Nephron (organoid): ENCODE data around the gene ADARB1.
"Not testable (repeated sequence)": the region's sequence is repeated elsewhere in the genome, so short reads cannot be mapped to it uniquely, and the experiment has no call there.

Experiments
- H3K27ac Mint-ChIP-seq, 3 experiments: 2 replicates each; pipeline ENCODE4 v1.8.0; 2020; ENCODE audit warnings: mixed read lengths in 3 of 3, mild to moderate bottlenecking in 2 of 3, moderate library complexity in 1 of 3
- H3K27me3 Mint-ChIP-seq: 2 replicates; pipeline ENCODE4 v1.8.0; 2021; ENCODE audit warnings: low read depth, mild to moderate bottlenecking, moderate library complexity, mixed read lengths
- H3K36me3 Mint-ChIP-seq: 2 replicates; pipeline ENCODE4 v1.8.0; 2020; ENCODE audit warnings: low read depth, mixed read lengths
- H3K4me1 Mint-ChIP-seq: 2 replicates; pipeline ENCODE4 v1.8.0; 2020; ENCODE audit warnings: mixed read lengths
- H3K4me3 Mint-ChIP-seq, 3 experiments: 2 replicates each; pipeline ENCODE4 v1.8.0; 2020; ENCODE audit warnings: mild to moderate bottlenecking in 3 of 3, mixed read lengths in 3 of 3, moderate library complexity in 2 of 3
- H3K9me3 Mint-ChIP-seq: 2 replicates; pipeline ENCODE4 v1.8.0; 2020; ENCODE audit warnings: mixed read lengths
- CTCF ChIP-seq, 3 experiments: fragments of 200-600 bp; sonication (generic); IDR thresholded peaks; one replicate each; pipeline ENCODE4 v1.5.0; 2021; ENCODE audit warnings: antibody characterized with exemption in 3 of 3; ENCODE audit not compliant: unreplicated experiment in 3 of 3

Gene ADARB1, protein sequence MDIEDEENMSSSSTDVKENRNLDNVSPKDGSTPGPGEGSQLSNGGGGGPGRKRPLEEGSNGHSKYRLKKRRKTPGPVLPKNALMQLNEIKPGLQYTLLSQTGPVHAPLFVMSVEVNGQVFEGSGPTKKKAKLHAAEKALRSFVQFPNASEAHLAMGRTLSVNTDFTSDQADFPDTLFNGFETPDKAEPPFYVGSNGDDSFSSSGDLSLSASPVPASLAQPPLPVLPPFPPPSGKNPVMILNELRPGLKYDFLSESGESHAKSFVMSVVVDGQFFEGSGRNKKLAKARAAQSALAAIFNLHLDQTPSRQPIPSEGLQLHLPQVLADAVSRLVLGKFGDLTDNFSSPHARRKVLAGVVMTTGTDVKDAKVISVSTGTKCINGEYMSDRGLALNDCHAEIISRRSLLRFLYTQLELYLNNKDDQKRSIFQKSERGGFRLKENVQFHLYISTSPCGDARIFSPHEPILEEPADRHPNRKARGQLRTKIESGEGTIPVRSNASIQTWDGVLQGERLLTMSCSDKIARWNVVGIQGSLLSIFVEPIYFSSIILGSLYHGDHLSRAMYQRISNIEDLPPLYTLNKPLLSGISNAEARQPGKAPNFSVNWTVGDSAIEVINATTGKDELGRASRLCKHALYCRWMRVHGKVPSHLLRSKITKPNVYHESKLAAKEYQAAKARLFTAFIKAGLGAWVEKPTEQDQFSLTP

GRCh38 chr21:45074048-45074817, at the start of gene ADARB1:
Gene ADARB1, plus strand, starts transcription at chr21:45074580. Its CDS starts 97,077 bp downstream, at chr21:45171657.
- H3K4me3 Mint-ChIP-seq: peak within 1 kb of the TSS; percentile 92 to 100 (median 98)
- no peaks in the 10 kb centered on the region for H3K9me3 Mint-ChIP-seq
- TF ChIP-seq CTCF (IDR thresholded peaks at IDR 0.05; ENCODE audit: unreplicated experiment in 3 of 3): no peak
- H3K27me3 Mint-ChIP-seq: peaks cover 28% of the 10 kb centered on the region
- peaks cover 19% of the 10 kb centered on the region for H3K4me1 Mint-ChIP-seq
- H3K36me3 Mint-ChIP-seq: no peaks in the 10 kb centered on the region
- H3K27ac Mint-ChIP-seq: peak within 1 kb of the TSS; percentile 93 to 96 (median 96)

- peaks cover 26% of the 10 kb centered on the region for H3K9me3 Mint-ChIP-seq
- H3K36me3 Mint-ChIP-seq: peaks cover 9% of the 10 kb centered on the region
- H3K4me3 Mint-ChIP-seq: peak overlapping the region in 1 of 3 experiments; percentile 3
- no peak for TF ChIP-seq CTCF (IDR thresholded peaks at IDR 0.05; ENCODE audit: unreplicated experiment in 3 of 3)
- H3K27me3 Mint-ChIP-seq: peaks cover 51% of the 10 kb centered on the region
- H3K27ac Mint-ChIP-seq: peak overlapping the region in 1 of 3 experiments; percentile 69
- peaks cover 24% of the 10 kb centered on the region for H3K4me1 Mint-ChIP-seq
Observed at GRCh38 chr21:45026066-45026745, 48.2 kb upstream of the ADARB1 start.

- Mint-ChIP-seq H3K4me3 (peak overlapping the region in 1 of 3 experiments; percentile 3), H3K4me1 (peaks cover 31% of the 10 kb centered on the region), H3K27ac (peak overlapping the region in 2 of 3 experiments; percentile 61 to 69), H3K36me3 (peaks cover 9% of the 10 kb centered on the region), H3K27me3 (peaks cover 47% of the 10 kb centered on the region), H3K9me3 (peaks cover 26% of the 10 kb centered on the region)
- peak in 1 of 3 experiments; percentile 30 for TF ChIP-seq CTCF (IDR thresholded peaks at IDR 0.05; ENCODE audit: unreplicated experiment in 3 of 3)
Observed at GRCh38 chr21:45026826-45027225, 47.6 kb upstream of the ADARB1 start.

GRCh38 chr21:45027241-45028196, 46.9 kb upstream of the ADARB1 start:
- H3K27ac Mint-ChIP-seq: peak overlapping the region in 2 of 3 experiments; percentile 61 to 69
- H3K36me3 Mint-ChIP-seq: peaks cover 9% of the 10 kb centered on the region
- peaks cover 23% of the 10 kb centered on the region for H3K9me3 Mint-ChIP-seq
- peaks cover 35% of the 10 kb centered on the region for H3K4me1 Mint-ChIP-seq
- no peak overlapping the region for H3K4me3 Mint-ChIP-seq
- no peak for TF ChIP-seq CTCF (IDR thresholded peaks at IDR 0.05; ENCODE audit: unreplicated experiment in 3 of 3)
- peaks cover 43% of the 10 kb centered on the region for H3K27me3 Mint-ChIP-seq

GRCh38 chr21:45028645-45029044, 45.7 kb upstream of the ADARB1 start:
- Mint-ChIP-seq H3K4me1 (peaks cover 41% of the 10 kb centered on the region), H3K9me3 (peaks cover 14% of the 10 kb centered on the region), H3K27me3 (peaks cover 46% of the 10 kb centered on the region)
- not testable (repeated sequence) for H3K4me3 Mint-ChIP-seq, H3K36me3 Mint-ChIP-seq, H3K27ac Mint-ChIP-seq
